ENCODE results near the gene LAYN.

GRCh38 chr11:111561791-111562325, 21.3 kb downstream of the LAYN start:
- TF ChIP-seq EZH2phosphoT487 (IDR thresholded peaks at IDR 0.05; ENCODE audit: low read depth, severe bottlenecking, unreplicated experiment) (no peak), CTCF (IDR thresholded peaks at IDR 0.05; ENCODE audit: poor library complexity) (no peak), EZH2 (IDR thresholded peaks at IDR 0.05; ENCODE audit: borderline replicate concordance) (no peak)
